ENCODE data around the gene RAB26.

DNA sequence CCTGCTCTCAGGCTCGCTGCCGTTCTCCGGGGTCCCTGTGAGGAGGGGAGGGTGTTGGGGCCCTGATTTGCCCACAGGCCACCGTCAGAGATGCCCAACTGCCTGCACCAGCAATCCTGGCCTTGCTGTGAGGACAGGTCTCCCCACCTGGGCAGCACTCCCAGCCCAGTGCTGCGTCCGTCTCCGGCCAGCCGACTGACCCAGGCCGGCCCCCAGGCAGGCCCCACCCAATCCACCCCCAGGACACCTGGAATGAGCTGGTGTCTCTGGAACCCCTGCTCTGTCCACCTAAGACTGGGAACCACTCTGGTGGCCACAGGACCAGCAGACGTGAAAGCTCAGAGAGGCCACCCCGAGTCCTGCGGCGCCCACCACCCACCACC, 32.8 kb upstream of the RAB26 start:
- TF ChIP-seq, protein P1, sequence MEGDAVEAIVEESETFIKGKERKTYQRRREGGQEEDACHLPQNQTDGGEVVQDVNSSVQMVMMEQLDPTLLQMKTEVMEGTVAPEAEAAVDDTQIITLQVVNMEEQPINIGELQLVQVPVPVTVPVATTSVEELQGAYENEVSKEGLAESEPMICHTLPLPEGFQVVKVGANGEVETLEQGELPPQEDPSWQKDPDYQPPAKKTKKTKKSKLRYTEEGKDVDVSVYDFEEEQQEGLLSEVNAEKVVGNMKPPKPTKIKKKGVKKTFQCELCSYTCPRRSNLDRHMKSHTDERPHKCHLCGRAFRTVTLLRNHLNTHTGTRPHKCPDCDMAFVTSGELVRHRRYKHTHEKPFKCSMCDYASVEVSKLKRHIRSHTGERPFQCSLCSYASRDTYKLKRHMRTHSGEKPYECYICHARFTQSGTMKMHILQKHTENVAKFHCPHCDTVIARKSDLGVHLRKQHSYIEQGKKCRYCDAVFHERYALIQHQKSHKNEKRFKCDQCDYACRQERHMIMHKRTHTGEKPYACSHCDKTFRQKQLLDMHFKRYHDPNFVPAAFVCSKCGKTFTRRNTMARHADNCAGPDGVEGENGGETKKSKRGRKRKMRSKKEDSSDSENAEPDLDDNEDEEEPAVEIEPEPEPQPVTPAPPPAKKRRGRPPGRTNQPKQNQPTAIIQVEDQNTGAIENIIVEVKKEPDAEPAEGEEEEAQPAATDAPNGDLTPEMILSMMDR (IDR thresholded peaks at IDR 0.05): no peak
- TF ChIP-seq POLR2A (IDR thresholded peaks at IDR 0.05) (no peak), POLR2AphosphoS5 (IDR thresholded peaks at IDR 0.05) (no peak)

Data from breast epithelium (tissue), 3 donors.